HG02759 (cell line): ENCODE results near the gene MAST1.
"Not testable (repeated sequence)": the region's sequence is repeated elsewhere in the genome, so short reads cannot be mapped to it uniquely, and the experiment has no call there.

Source experiments
- ATAC-seq: cut with Tn5 transposase; IDR thresholded peaks from one replicate; pipeline ENCODE4 v1.9.1; 2021; ENCODE audit warnings: mild to moderate bottlenecking, moderate library complexity; ENCODE audit not compliant: unreplicated experiment

The MAST1 gene

GRCh38 chr19:12800923-12801465 is 37.3 kb upstream of the MAST1 start:
- ATAC-seq, result no peak

- no peak for ATAC-seq
Observed at GRCh38 chr19:12801466-12802266, 36.6 kb upstream of the MAST1 start, which contains the start of the genes PRDX2 and THSD8. Gene PRDX2 (minus strand): TSS chr19:12801800. CDS start chr19:12801261, 539 bp downstream. Gene THSD8 (plus strand): TSS chr19:12802069. CDS start chr19:12802072, 3 bp downstream.

- no peak for ATAC-seq
Observed at GRCh38 chr19:12802267-12803106, 35.8 kb upstream of the MAST1 start.

- ATAC-seq, result no peak
Observed at GRCh38 chr19:12804051-12804450, 34.3 kb upstream of the MAST1 start.

GRCh38 chr19:12806242-12807081 is 31.9 kb upstream of the MAST1 start, which contains the start of gene RNASEH2A:
Gene RNASEH2A (plus strand): TSS chr19:12806584. CDS start chr19:12806674, 90 bp downstream.
- ATAC-seq, result peak; percentile 86

- no peak for ATAC-seq
Observed at GRCh38 chr19:12815088-12815487, 23.2 kb upstream of the MAST1 start.

- ATAC-seq, result not testable (repeated sequence)
Observed at GRCh38 chr19:12817188-12817587, 21.1 kb upstream of the MAST1 start.

GRCh38 chr19:12817810-12818209 is 20.5 kb upstream of the MAST1 start:
- not testable (repeated sequence) for ATAC-seq

GRCh38 chr19:12821761-12822160 is 16.6 kb upstream of the MAST1 start:
- ATAC-seq, result no peak

- ATAC-seq, result no peak
Observed at GRCh38 chr19:12825254-12826131, 12.8 kb upstream of the MAST1 start.

GRCh38 chr19:12828494-12828893 is 9.8 kb upstream of the MAST1 start:
- no peak for ATAC-seq

- ATAC-seq, result no peak
Observed at GRCh38 chr19:12833418-12833737, 4.9 kb upstream of the MAST1 start.

- ATAC-seq, result no peak
Observed at GRCh38 chr19:12833738-12834565, 4.4 kb upstream of the MAST1 start.

- ATAC-seq, result no peak
Observed at GRCh38 chr19:12834566-12834943, 3.8 kb upstream of the MAST1 start, which contains the start of gene RTBDN. Gene RTBDN (minus strand): TSS chr19:12834579. CDS start chr19:12829979, 4,600 bp downstream.

GRCh38 chr19:12834976-12835757 is 3.1 kb upstream of the MAST1 start:
- ATAC-seq, result no peak

GRCh38 chr19:12836529-12836863 is 1.8 kb upstream of the MAST1 start:
- no peak for ATAC-seq

GRCh38 chr19:12837225-12837624 is 1.1 kb upstream of the MAST1 start:
- no peak for ATAC-seq
